Measurements from ENCODE around the gene IFI16. TPM values are rescaled to one million over a fixed set of nuclear protein-coding genes. Genes with fewer than 3 reads are reported as not detected.

Gene IFI16
- total and polyA plus RNA-seq, 10 of the 15 experiments (the other 5 are each of a cell fraction or from before 2014, with no cell fraction given) = 120 to 375 (median 188) TPM

DNA sequence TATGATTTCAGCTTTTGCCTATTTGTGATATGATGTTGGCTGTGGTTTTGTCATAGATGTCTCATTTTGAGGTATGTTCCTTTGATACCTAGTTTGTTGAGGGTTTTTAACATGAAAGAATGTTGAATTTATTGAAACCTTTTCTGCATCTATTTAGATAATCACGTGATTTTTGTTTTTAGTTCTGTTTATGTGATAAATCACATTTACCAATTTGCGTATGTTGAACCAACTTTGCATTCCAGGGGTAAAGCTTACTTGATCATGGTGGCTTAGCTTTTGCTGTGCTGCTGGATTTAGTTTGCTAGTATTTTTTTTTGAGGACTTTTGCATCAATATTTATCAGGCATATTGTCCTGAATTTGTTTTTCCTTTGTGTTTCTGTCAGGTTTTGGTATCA, 26.5 kb upstream of the IFI16 start:
- no peak overlapping the region for H3K27ac ChIP-seq (ENCODE audit: control insufficient read depth, insufficient read depth)
- no peaks in the 10 kb centered on the region for H3K36me3 ChIP-seq (ENCODE audit: control insufficient read depth in 2 of 2, insufficient read depth in 2 of 2, low read length in 1 of 2)
- H3K9me3 ChIP-seq (replicated peaks; ENCODE audit: control insufficient read depth, insufficient read depth, low read length) = peaks cover 2% of the 10 kb centered on the region; the same call in 1 of the 3 replicates
- no TSS peak for BruUV-seq (replicated peaks)
- DNase-seq (ENCODE audit: low read depth, low spot score) (no peak), ATAC-seq (no peak), FAIRE-seq (no peak)
- SMC1A ChIA-PET (ENCODE audit: uncharacterized antibody, unreplicated experiment) = interaction anchor here (2.1 kb wide), 1 partner anchor 15 kb away, joined by 7 read pairs; no protein-coding TSS in a partner anchor
- H3K9ac ChIP-seq (ENCODE audit: control insufficient read depth, insufficient read depth, low read length) = no peak overlapping the region
- H3K27me3 ChIP-seq (replicated peaks in 1 of 2; ENCODE audit: control insufficient read depth in 2 of 2, insufficient read depth in 2 of 2, low read length in 1 of 2) = no peaks in the 10 kb centered on the region
- no peak overlapping the region for H3K4me3 ChIP-seq
- in situ Hi-C loops (cut with MboI) (loop anchor here (5.0 kb wide), 1 partner anchor 51 kb away; the partner anchor contains the start of gene PYHIN1), intact Hi-C loops (cut with micrococcal nuclease; ENCODE audit: unreplicated experiment) (no loop called here)
- H3K4me2 ChIP-seq (ENCODE audit: control insufficient read depth, insufficient read depth) = no peak overlapping the region
- POLR2A ChIA-PET = no interaction called here
- TF ChIP-seq SUZ12 (IDR thresholded peaks at IDR 0.05; ENCODE audit: unreplicated experiment) (no peak), RFX5 (IDR thresholded peaks at IDR 0.05; ENCODE audit: low read depth, low read length) (no peak), HDAC6 (IDR thresholded peaks at IDR 0.05; ENCODE audit: unreplicated experiment) (no peak), EED (IDR thresholded peaks at IDR 0.05; ENCODE audit: low read depth) (no peak), RUNX3 (IDR thresholded peaks at IDR 0.05; ENCODE audit: low read length) (no peak), TAF1 (IDR thresholded peaks at IDR 0.05; ENCODE audit: borderline replicate concordance, low read depth, low read length) (no peak), MTA2 (IDR thresholded peaks at IDR 0.05; ENCODE audit: low read depth) (no peak), BACH1 (IDR thresholded peaks at IDR 0.05; ENCODE audit: borderline replicate concordance) (no peak)
- TF ChIP-seq, protein P1, sequence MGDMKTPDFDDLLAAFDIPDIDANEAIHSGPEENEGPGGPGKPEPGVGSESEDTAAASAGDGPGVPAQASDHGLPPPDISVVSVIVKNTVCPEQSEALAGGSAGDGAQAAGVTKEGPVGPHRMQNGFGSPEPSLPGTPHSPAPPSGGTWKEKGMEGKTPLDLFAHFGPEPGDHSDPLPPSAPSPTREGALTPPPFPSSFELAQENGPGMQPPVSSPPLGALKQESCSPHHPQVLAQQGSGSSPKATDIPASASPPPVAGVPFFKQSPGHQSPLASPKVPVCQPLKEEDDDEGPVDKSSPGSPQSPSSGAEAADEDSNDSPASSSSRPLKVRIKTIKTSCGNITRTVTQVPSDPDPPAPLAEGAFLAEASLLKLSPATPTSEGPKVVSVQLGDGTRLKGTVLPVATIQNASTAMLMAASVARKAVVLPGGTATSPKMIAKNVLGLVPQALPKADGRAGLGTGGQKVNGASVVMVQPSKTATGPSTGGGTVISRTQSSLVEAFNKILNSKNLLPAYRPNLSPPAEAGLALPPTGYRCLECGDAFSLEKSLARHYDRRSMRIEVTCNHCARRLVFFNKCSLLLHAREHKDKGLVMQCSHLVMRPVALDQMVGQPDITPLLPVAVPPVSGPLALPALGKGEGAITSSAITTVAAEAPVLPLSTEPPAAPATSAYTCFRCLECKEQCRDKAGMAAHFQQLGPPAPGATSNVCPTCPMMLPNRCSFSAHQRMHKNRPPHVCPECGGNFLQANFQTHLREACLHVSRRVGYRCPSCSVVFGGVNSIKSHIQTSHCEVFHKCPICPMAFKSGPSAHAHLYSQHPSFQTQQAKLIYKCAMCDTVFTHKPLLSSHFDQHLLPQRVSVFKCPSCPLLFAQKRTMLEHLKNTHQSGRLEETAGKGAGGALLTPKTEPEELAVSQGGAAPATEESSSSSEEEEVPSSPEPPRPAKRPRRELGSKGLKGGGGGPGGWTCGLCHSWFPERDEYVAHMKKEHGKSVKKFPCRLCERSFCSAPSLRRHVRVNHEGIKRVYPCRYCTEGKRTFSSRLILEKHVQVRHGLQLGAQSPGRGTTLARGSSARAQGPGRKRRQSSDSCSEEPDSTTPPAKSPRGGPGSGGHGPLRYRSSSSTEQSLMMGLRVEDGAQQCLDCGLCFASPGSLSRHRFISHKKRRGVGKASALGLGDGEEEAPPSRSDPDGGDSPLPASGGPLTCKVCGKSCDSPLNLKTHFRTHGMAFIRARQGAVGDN (IDR thresholded peaks at IDR 0.05) = no peak
- RAD21 ChIA-PET (ENCODE audit: unreplicated experiment) = no interaction called here
- no peak overlapping the region for H2AFZ ChIP-seq (ENCODE audit: control insufficient read depth, low read depth, low read length)
- H4K20me1 ChIP-seq (ENCODE audit: control insufficient read depth, insufficient read depth) = no peaks in the 10 kb centered on the region
- H3K4me1 ChIP-seq (ENCODE audit: control insufficient read depth, insufficient read depth, low read length) = no peaks in the 10 kb centered on the region
- CTCF ChIA-PET = no interaction called here
- H3K79me2 ChIP-seq (ENCODE audit: control insufficient read depth, insufficient read depth, low read length) = no peaks in the 10 kb centered on the region
- WGBS (ENCODE audit: insufficient coverage, insufficient replicate concordance, low lambda C conversion rate, missing lambda C conversion rate) = 53% methylated on average over 2 of the region's 2 CpGs
